ENCODE data around the gene CENPP.

Gene CENPP

GRCh38 chr9:92644278-92644677 is 318.5 kb downstream of the CENPP start:
- DNase-seq, result no peak

DNA sequence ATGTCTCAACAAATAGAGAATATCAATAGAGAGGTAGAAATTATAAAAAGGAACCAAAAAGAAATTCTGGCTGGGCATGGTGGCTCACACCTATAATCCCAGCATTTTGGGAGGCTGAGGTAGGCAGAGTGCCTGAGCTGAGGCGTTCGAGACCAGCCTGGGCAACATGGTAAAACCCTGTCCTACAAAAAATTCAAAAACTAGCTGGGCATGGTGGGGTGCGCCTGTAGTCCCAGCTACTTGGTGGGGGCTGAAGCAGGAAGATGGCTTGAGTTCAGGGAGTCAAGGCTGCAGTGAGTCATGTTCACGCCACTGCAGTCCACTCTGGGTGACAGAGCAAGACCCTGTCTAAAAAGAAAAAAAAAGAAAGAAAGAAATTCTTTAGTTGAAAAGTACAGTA is 319.3 kb downstream of the CENPP start:
- DNase-seq, result no peak

GRCh38 chr9:92647671-92648473 is 322.1 kb downstream of the CENPP start:
- DNase-seq, result no peak

DNA sequence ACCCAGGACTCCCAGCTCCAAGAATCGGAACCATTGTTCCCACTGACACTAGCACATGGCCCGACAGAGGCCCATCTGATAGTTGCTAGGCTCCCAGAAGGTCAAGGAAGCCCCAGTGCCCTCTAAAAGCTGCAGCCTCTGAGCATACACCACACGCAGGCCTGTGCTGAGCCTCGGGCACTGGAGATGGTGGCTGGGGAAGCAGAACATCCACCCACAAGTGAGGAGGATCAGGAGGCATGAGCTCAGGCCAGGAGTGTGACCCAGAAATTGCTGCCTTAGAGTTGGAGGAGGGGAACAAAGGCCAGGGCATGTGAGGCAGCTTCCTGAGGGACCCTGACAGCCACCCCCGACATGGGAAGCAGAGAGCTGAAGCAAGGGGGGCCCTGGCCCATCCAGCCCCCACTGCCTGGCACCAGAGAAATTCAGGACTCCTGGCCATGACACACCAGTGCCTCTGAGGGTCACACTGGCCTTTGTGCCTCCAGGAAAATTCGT is 322.8 kb downstream of the CENPP start:
- no peak for DNase-seq

DNA sequence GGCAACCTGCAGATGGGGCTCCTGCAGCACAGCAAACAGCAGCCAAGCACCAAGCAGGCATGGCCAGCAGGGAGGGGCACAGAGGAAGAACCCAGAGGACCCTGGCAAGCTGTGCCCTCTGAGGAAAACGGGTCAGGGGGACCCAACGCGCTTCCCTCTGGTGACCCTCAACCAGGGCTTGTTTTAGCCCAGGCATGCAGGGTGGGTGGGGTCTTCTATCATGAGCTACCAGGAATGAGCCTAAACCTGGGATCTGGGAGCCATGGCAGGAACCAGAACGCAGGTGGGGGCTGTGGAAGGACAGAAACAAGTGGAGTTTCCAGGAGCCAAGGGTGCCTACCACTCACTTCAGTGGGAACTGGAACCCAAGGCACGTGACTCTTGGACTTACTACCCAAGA is 323.3 kb downstream of the CENPP start:
- no peak for DNase-seq

DNA sequence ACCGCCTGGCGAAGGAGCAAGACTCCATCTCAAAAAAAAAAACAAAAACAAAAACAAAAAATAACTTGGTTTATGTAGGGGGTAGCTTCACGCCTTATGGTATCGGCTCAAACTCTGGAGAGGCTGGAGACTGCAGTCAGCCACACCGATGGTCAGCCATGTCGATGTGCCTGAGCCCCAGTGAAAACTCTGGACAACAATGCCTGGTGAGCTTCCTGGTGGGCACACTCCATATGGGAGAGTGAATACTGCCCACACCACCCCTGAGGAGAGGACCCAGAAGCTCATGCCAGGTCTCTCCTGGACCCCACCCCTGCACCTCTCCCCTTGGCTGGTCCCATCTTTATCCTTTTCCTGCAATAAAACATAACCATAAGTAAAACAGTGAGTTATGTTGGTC is 324.5 kb downstream of the CENPP start:
- DNase-seq, result no peak

- DNase-seq, result no peak
These were observed 325.3 kb downstream of the CENPP start for GRCh38 chr9:92650839-92651621.

GRCh38 chr9:92652461-92652860 is 326.7 kb downstream of the CENPP start:
- DNase-seq, result no peak

DNA sequence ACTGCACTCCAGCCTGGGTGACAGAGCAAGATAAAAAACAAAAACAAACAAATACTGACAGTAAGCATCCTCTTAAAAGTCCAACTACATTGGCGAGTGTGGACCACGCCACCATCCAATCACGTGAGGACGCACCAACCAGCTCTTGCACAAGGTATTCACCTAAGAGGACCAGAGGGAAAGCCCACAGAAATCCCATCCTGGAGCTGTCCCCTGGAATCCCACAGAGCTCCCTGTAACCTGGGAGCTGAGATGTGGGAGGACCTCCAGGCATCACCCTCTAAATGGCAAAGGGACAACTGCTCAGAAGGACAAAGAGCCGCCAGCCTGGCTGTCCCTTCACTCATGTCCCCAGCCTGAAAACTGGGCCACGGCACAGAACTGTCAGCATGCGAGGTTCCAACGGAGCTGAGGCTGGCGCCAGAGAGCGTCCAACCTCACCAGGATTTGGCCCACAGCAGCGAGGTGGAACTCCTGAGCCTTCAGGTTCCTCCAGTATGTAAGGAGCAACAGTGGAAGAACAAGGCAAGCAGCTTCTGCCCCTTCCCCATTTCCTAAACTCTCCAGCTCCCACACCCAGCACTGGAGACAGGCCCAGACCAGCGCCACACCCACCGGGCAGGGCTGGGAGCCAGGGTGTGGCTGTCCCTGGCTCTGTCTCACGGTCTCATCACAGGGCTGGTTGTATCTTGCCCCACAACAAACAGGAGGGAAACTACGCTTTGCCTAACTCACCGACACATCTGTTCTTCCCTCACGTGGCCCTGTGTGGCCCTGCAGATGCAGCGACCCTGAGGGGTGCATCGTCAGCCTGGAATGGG is 328.9 kb downstream of the CENPP start:
- DNase-seq, result no peak

GRCh38 chr9:92655366-92655765 is 329.6 kb downstream of the CENPP start:
- DNase-seq, result no peak

DNA sequence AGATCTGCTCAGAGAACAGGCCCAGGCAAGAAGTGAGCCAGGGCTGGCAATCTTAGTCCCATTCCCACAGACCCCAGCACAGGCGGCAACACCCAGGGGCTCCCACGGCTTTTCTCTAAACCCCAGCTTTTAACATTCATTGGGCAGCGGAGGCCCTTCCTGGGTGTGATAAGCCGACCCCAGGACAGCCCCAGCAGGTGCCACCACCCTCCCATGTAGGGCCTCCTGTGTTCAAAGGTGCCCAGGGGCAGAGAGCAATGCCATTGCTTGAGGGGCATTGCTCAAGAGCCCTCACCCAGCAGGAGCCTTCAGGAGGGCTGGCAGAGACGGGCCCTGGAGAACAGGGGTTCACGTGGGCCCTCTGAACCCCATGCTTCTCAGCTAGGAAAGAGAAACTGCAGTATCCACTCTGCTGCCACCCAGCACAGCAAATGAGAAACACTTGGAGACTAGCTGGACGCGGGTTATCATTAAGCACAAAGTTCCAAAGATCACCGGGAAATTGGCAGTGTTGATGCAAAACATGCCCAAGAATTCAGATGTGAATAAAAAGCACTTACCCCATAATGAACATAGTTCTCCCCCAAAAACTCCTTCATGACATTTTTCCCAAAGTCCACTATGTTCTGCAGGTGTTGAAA is 330.3 kb downstream of the CENPP start:
- DNase-seq, result no peak

- DNase-seq, result no peak
These were observed 330.8 kb downstream of the CENPP start for GRCh38 chr9:92656537-92656925.

GRCh38 chr9:92657296-92658094 is 331.7 kb downstream of the CENPP start:
- DNase-seq, result no peak

DNA sequence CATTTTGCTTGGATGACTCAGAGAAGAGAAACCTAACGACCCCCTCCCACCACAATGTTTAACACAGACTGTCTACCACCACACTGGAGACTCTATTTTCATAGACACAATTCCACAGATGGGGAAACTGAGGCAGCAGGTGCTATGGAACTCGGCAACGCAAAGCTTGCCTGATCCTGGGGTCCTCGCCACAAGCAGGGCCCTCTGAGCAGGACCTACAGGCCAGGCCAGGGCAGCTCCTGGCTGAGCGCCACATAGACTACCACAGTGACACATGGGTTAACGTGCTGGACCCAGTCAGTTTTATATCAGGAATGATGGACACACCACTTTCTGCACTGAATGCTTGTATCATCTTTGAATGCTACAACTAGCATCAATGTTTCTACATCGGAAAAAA is 332.4 kb downstream of the CENPP start:
- no peak for DNase-seq

DNA sequence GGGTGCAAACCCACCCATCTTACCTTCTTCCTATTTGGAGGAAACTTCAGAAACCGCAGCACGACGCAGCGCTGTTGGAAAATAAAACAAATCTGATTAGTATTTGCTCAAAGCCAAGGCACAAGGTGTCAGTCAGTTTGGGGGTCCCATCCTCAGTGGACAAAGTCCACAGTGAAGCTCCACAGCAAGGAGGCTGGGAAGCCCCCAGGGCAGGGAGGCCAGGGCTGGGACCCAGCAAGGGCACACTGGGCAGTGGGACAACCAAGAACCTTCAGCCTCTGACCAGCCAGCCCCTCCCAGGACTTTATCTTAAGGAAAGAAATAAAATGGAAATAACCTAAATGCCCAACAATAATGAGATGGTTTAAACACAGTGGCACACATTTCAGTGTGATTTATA is 332.9 kb downstream of the CENPP start:
- no peak for DNase-seq

GRCh38 chr9:92659601-92660000 is 333.8 kb downstream of the CENPP start:
- DNase-seq, result peak; percentile 28

DNA sequence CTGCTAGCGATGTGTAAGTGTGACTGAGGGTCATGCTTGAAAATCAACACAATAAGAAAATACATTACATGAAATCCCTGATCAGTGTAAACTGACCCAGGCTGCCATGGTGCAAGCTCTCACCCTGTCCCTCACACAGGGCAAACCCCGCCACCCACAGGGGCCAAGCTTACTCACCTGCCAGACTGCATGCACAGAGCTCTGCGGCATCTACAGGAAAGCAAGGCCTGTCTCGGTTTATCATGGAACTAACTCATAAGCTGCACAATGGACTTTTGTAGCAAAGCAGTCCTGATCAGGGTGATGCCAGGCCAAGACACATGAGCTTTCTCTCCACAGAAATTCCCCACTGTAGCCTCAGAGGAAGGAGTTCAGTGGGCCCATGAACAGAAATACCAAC is 334.5 kb downstream of the CENPP start:
- DNase-seq, result no peak

DNA sequence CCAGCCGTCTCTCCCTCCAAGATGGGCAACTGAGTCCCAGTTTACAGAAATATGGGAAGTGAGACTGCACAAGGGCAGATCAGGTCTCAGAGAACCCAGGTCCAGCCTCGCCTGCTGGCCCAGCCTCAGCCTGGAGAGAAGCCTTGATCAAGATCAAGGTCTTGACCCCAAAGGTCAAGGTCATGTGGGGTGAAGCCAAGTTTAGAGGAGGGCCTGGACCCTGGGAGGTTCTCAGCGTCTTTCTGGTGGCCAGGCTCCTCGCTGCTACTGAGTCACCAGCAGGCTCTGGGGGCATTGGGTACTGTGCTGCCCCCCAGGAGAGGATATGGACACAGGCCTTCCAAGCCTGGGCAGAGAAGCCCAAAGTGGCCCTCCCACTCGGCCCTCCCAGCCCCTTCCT is 335.4 kb downstream of the CENPP start:
- DNase-seq, result no peak

- DNase-seq, result no peak
These were observed 336.0 kb downstream of the CENPP start for GRCh38 chr9:92661743-92662142.

DNA sequence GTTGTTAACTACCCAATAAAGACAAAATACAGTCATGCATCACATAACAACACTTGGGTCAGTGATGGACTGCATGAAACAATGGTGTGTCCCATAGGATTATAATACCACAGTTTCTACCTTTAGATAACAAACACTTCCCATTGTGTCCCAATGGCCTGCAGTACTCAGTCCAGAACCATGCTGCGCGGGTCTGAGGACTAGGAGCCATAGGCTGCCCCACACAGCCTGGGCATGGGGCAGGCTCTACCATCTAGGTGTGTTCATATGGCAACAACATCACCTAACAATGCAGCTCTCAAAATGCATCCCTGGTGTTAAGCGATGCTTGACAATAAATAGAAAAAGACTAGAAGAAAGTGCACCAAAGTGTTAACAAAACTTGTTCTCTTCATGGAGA is 337.4 kb downstream of the CENPP start:
- DNase-seq, result no peak

- DNase-seq, result no peak
These were observed 338.2 kb downstream of the CENPP start for GRCh38 chr9:92663951-92664350.
